HG03097 (cell line): ENCODE measurements around the gene TGM2.

Experiments
- ATAC-seq: cut with Tn5 transposase; IDR thresholded peaks from one replicate; pipeline ENCODE4 v1.9.1; 2021; ENCODE audit not compliant: unreplicated experiment, low FRiP score

The TGM2 gene

GRCh38 chr20:38165089-38165965 is at the start of gene TGM2:
TSS of gene TGM2 (minus strand) at chr20:38165270. CDS start at chr20:38165198, 72 bp downstream.
- ATAC-seq: no peak

GRCh38 chr20:38214256-38215193 is 49.5 kb upstream of the TGM2 start:
- ATAC-seq: no peak

GRCh38 chr20:38213607-38213940 is 48.5 kb upstream of the TGM2 start:
- ATAC-seq: no peak

- no peak for ATAC-seq
Measured at GRCh38 chr20:38212806-38213606, 47.9 kb upstream of the TGM2 start.

GRCh38 chr20:38211200-38212097 is 46.4 kb upstream of the TGM2 start:
- ATAC-seq: no peak

GRCh38 chr20:38210741-38211140 is 45.7 kb upstream of the TGM2 start:
- no peak for ATAC-seq

- ATAC-seq: no peak
Measured at GRCh38 chr20:38209736-38210405, 44.8 kb upstream of the TGM2 start.

- ATAC-seq: no peak
Measured at GRCh38 chr20:38209054-38209675, 44.1 kb upstream of the TGM2 start.

- no peak for ATAC-seq
Measured at GRCh38 chr20:38208523-38208922, 43.5 kb upstream of the TGM2 start.

- no peak for ATAC-seq
Measured at GRCh38 chr20:38208088-38208487, 43.0 kb upstream of the TGM2 start.

GRCh38 chr20:38207621-38208020 is 42.6 kb upstream of the TGM2 start:
- no peak for ATAC-seq

- no peak for ATAC-seq
Measured at GRCh38 chr20:38205001-38205400, 39.9 kb upstream of the TGM2 start.

GRCh38 chr20:38203981-38204357 is 38.9 kb upstream of the TGM2 start:
- no peak for ATAC-seq

GRCh38 chr20:38203337-38203980 is 38.4 kb upstream of the TGM2 start:
- ATAC-seq: no peak

GRCh38 chr20:38202982-38203293 is 37.9 kb upstream of the TGM2 start:
- no peak for ATAC-seq

GRCh38 chr20:38202153-38202981 is 37.3 kb upstream of the TGM2 start:
- ATAC-seq: no peak

- no peak for ATAC-seq
Measured at GRCh38 chr20:38201356-38201755, 36.3 kb upstream of the TGM2 start.

- no peak for ATAC-seq
Measured at GRCh38 chr20:38200646-38201045, 35.6 kb upstream of the TGM2 start.
